CD14-positive monocyte (primary cell): Measurements from ENCODE around the gene PNPLA7. TPM values are rescaled to one million over a fixed set of nuclear protein-coding genes. Genes with fewer than 3 reads are reported as not detected.

ENCODE experiments used
- DNase-seq, 3 donors: peaks; one replicate each; pipeline ENCODE4 v3.0.0-alpha.2; 2011 to 2022
- H2AFZ ChIP-seq: 2 replicates; pipeline ENCODE4 v1.6.0; 2012; ENCODE audit warnings: mild to moderate bottlenecking, low read depth, low read length, inconsistent platforms; ENCODE audit not compliant: insufficient read depth, poor library complexity, severe bottlenecking
- H3K27ac ChIP-seq, 2 donors: 1 replicate in 1 of 2; 2 replicates in 1 of 2; pipeline ENCODE4 v1.5.1; 2012 to 2013; ENCODE audit warnings: low read length in 2 of 2, control low read depth in 1 of 2, inconsistent platforms in 1 of 2, low read depth in 1 of 2, mild to moderate bottlenecking in 1 of 2
- H3K27me3 ChIP-seq, 2 donors: one replicate each; pipeline versions ENCODE4 v1.6.0 to v1.6.1; 2011 to 2013; ENCODE audit warnings: low read length in 2 of 2; ENCODE audit not compliant: control insufficient read depth in 2 of 2, insufficient read depth in 2 of 2
- H3K36me3 ChIP-seq, 2 donors: replicated peaks in 1 of 2; 1 replicate in 1 of 2; 2 replicates in 1 of 2; pipeline versions ENCODE4 v1.5.1 to v1.6.1; 2012 to 2013; ENCODE audit warnings: low read length in 2 of 2, control low read depth in 1 of 2, inconsistent platforms in 1 of 2, mild to moderate bottlenecking in 1 of 2; ENCODE audit not compliant: insufficient read depth in 2 of 2, control insufficient read depth in 1 of 2
- H3K4me1 ChIP-seq, 2 donors: 1 replicate in 1 of 2; 2 replicates in 1 of 2; pipeline versions ENCODE4 v1.5.1 to v1.6.1; 2012 to 2013; ENCODE audit warnings: low read length in 2 of 2, control low read depth in 1 of 2, inconsistent platforms in 1 of 2, mild to moderate bottlenecking in 1 of 2, moderate library complexity in 1 of 2; ENCODE audit not compliant: insufficient read depth in 2 of 2, control insufficient read depth in 1 of 2
- H3K4me2 ChIP-seq: replicated peaks from 2 replicates; pipeline ENCODE3; 2012; ENCODE audit warnings: low read length, moderate library complexity, mild to moderate bottlenecking; ENCODE audit not compliant: poor library complexity, severe bottlenecking; ENCODE audit errors: extremely low read depth
- H3K4me3 ChIP-seq, 3 experiments: fragments of 200-600 bp in 1 of 3; sonication (generic) in 1 of 3; replicated peaks in 1 of 3; 1 replicate in 2 of 3; 2 replicates in 1 of 3; pipeline ENCODE4 v1.5.1; 2011 to 2013; ENCODE audit warnings: low read length in 3 of 3, mild to moderate bottlenecking in 3 of 3, control low read depth in 2 of 3, low read depth in 2 of 3, inconsistent platforms in 1 of 3, moderate library complexity in 1 of 3
- H3K79me2 ChIP-seq: 2 replicates; pipeline ENCODE4 v1.6.0; 2012; ENCODE audit warnings: mild to moderate bottlenecking, control low read depth, inconsistent platforms, low read length, moderate library complexity; ENCODE audit not compliant: insufficient read depth
- H3K9ac ChIP-seq: 2 replicates; pipeline ENCODE4 v1.6.0; 2017; ENCODE audit warnings: low read length, mild to moderate bottlenecking; ENCODE audit not compliant: insufficient read depth, poor library complexity, severe bottlenecking
- H3K9me3 ChIP-seq, 2 donors: replicated peaks in 1 of 2; 1 replicate in 1 of 2; 2 replicates in 1 of 2; pipeline versions ENCODE4 v1.5.1 to v1.6.1; 2012 to 2013; ENCODE audit warnings: low read length in 2 of 2, control low read depth in 1 of 2; ENCODE audit not compliant: control insufficient read depth in 1 of 2, insufficient read depth in 1 of 2
- H4K20me1 ChIP-seq: 2 replicates; pipeline ENCODE4 v1.6.0; 2012; ENCODE audit warnings: mild to moderate bottlenecking, low read length, control low read depth, moderate library complexity; ENCODE audit not compliant: insufficient read depth
- H3K27ac Mint-ChIP-seq, 7 donors: one replicate each; pipeline ENCODE4 v1.8.0; 2020; ENCODE audit warnings: mild to moderate bottlenecking in 7 of 7, mixed read lengths in 7 of 7, moderate library complexity in 6 of 7, inconsistent platforms in 2 of 7
- H3K27me3 Mint-ChIP-seq, 3 donors: one replicate each; pipeline ENCODE4 v1.8.0; 2021 to 2022; ENCODE audit warnings: low read depth in 3 of 3, mild to moderate bottlenecking in 3 of 3, mixed read lengths in 3 of 3, moderate library complexity in 3 of 3, inconsistent platforms in 1 of 3
- H3K36me3 Mint-ChIP-seq, 2 donors: one replicate each; pipeline ENCODE4 v1.8.0; 2020; ENCODE audit warnings: mixed read lengths in 2 of 2, inconsistent platforms in 1 of 2, mild to moderate bottlenecking in 1 of 2
- H3K4me1 Mint-ChIP-seq: one replicate; pipeline ENCODE4 v1.8.0; 2020; ENCODE audit warnings: mild to moderate bottlenecking, mixed read lengths
- H3K4me3 Mint-ChIP-seq, 2 donors: one replicate each; pipeline ENCODE4 v1.8.0; 2020; ENCODE audit warnings: mild to moderate bottlenecking in 2 of 2, mixed read lengths in 2 of 2, moderate library complexity in 1 of 2
- H3K9me3 Mint-ChIP-seq, 7 donors: one replicate each; pipeline ENCODE4 v1.8.0; 2020 to 2022; ENCODE audit warnings: mixed read lengths in 7 of 7, mild to moderate bottlenecking in 6 of 7, moderate library complexity in 6 of 7, inconsistent platforms in 2 of 7
- CTCF ChIP-seq: fragments of 200-600 bp; IDR thresholded peaks from one replicate; pipeline ENCODE4 v1.8.0; 2022; ENCODE audit warnings: antibody characterized with exemption, mild to moderate bottlenecking
- WGBS: methylation state at CpG from one replicate; pipeline ENCODE4 v1.1.5; 2013; ENCODE audit warnings: missing lambda C conversion rate; ENCODE audit not compliant: insufficient coverage; 5-methylcytosine and 5-hydroxymethylcytosine counted together
- intact Hi-C, 2 donors: fragments of 100-400 bp; cut with micrococcal nuclease; formaldehyde crosslinking; loops; one replicate each; pipeline versions ENCODE4 v1.15.0 to v1.15.1; 2023
- polyA plus RNA-seq, 3 donors: library from polyadenylated mRNA; depleted of rRNA in 1 of 3; unstranded in 2 of 3; stranded (reverse) in 1 of 3; fragments of 300-500 nt in 2 of 3; fragments of >200 nt in 1 of 3; fragmentation: Illumina TruSeq in 2 of 3; gene quantifications; 1 replicate in 2 of 3; 2 replicates in 1 of 3; pipeline ENCODE4 v1.2.3, GENCODE V29; 2012 to 2021

PNPLA7 gene
- polyA plus RNA-seq, 3 donors, result 0.10 to 1.1 (median 0.14) TPM

DNA sequence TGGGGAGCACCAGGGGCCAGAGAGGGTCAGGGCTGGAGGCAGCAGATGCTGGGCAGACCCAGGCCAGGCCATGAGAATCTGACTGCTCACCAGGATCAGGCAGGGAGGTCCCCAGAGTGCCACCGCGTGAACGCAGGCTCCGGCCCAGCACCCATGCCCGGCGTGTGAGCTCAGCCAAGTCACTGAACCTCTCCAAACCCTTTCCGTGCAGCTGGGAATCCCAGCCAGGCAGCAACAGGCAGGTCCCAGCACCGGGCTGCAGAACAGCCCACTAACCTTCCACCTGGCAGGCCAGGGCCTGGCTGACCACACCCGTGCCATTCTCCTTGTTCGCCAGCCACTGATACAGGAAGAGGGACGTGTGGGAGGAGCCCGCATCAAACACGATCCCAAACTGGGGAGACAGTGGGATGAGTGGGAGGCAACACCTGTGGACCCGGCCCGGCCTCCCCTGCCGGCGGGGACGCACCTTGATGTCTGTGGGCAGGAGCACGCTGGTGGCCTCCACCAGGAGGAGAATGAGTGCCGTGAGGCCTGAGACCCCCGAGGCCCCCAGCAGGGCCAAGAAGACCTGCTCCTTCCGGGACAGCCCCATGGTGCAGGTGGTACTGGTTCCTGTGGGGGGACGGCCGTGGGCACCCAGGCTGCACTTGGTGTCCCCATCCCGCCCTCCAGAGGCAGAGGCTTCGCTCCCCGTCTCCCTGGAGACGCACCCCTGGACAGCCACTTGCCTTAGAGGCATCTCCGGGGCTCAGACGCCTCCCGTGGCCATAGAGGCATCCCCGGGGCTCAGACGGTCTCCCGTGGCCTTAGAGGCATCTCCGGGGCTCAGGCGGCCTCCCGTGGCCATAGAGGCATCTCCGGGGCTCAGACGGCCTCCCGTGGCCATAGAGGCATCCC is 112.3 kb downstream of the PNPLA7 start:
- H3K9ac ChIP-seq, result no peak overlapping the region
- no peak overlapping the region for H3K4me3 ChIP-seq
- H2AFZ ChIP-seq, result no peak overlapping the region
- Mint-ChIP-seq H3K36me3 (peaks cover 0 to 2% of the 10 kb centered on the region in 2 donors), H3K27me3 (peaks cover 9 to 30% (median 15%) of the 10 kb centered on the region in 3 donors), H3K4me3 (no peak overlapping the region), H3K27ac (no peak overlapping the region), H3K4me1 (peaks cover 2% of the 10 kb centered on the region), H3K9me3 (peaks cover 0 to 6% (median 3%) of the 10 kb centered on the region in 7 donors)
- H3K9me3 ChIP-seq, result peaks cover 0 to 5% of the 10 kb centered on the region in 2 donors
- TF ChIP-seq CTCF, result no peak
- H3K36me3 ChIP-seq, result no peaks in the 10 kb centered on the region
- no peak for DNase-seq
- intact Hi-C loops, result no loop called here
- H3K27me3 ChIP-seq, result peaks cover 5 to 10% of the 10 kb centered on the region in 2 donors
- H3K79me2 ChIP-seq, result no peaks in the 10 kb centered on the region
- H3K4me2 ChIP-seq, result no peak overlapping the region
- WGBS, result 93% methylated on average over 39 of the region's 40 CpGs
- H3K27ac ChIP-seq, result no peak overlapping the region
- H3K4me1 ChIP-seq, result peaks cover 4 to 5% of the 10 kb centered on the region in 2 donors
- H4K20me1 ChIP-seq, result no peaks in the 10 kb centered on the region

- DNase-seq, result no peak
- H3K79me2 ChIP-seq, result no peaks in the 10 kb centered on the region
- H2AFZ ChIP-seq, result no peak overlapping the region
- no peak for TF ChIP-seq CTCF
- H3K36me3 Mint-ChIP-seq, result peaks cover 0 to 2% of the 10 kb centered on the region in 2 donors
- no peaks in the 10 kb centered on the region for H4K20me1 ChIP-seq
- H3K36me3 ChIP-seq, result no peaks in the 10 kb centered on the region
- no peak overlapping the region for H3K9ac ChIP-seq
- H3K4me3 Mint-ChIP-seq, result no peak overlapping the region
- no peak overlapping the region for H3K27ac ChIP-seq
- H3K4me1 ChIP-seq, result peaks cover 4 to 5% of the 10 kb centered on the region in 2 donors
- intact Hi-C loops, result no loop called here
- no peak overlapping the region for H3K4me2 ChIP-seq
- peaks cover 0 to 2% of the 10 kb centered on the region in 2 donors for H3K9me3 ChIP-seq
- H3K4me3 ChIP-seq, result no peak overlapping the region
- 94% methylated on average over 24 of the region's 24 CpGs for WGBS
- H3K27me3 ChIP-seq, result peaks cover 2% of the 10 kb centered on the region in 2 donors
- peaks cover 2% of the 10 kb centered on the region for H3K4me1 Mint-ChIP-seq
- H3K9me3 Mint-ChIP-seq, result peaks cover 0 to 2% (median 1%) of the 10 kb centered on the region in 7 donors
- H3K27me3 Mint-ChIP-seq, result peaks cover 2 to 22% (median 7%) of the 10 kb centered on the region in 3 donors
- no peak overlapping the region for H3K27ac Mint-ChIP-seq
These were observed 113.2 kb downstream of the PNPLA7 start for GRCh38 chr9:137436761-137437600.
